RWPE1 (cell line): ENCODE measurements around the gene DNLZ.
A peak's percentile ranks its signal among the peaks of the same experiment; 100 is the strongest.

Experiments
- CTCF ChIA-PET: fragments of 350-600 bp; sonication (Branson Sonifier 250); formaldehyde crosslinking; extraction: SDS; loops from one replicate; lab custom pipeline; 2021; lab: Yijun Ruan, JAX
- POLR2A ChIA-PET: fragments of 400-600 bp; formaldehyde crosslinking; extraction: SDS; loops from one replicate; lab custom pipeline; 2020; ENCODE audit warnings: antibody characterized with exemption; ENCODE audit not compliant: low non-redundant PET; lab: Yijun Ruan, JAX
- DNase-seq: peaks from one replicate; pipeline ENCODE4 v3.0.0; 2012; ENCODE audit warnings: low spot score
- H3K27ac ChIP-seq: fragments of 450-650 bp; 2 replicates; pipeline ENCODE4 v1.5.1; 2017
- TF ChIP-seq, protein P1 (sequence below): fragments of 450-650 bp; conservative IDR thresholded peaks from 2 replicates; pipeline ENCODE4 v1.5.1; 2017; ENCODE audit warnings: low read depth, mild to moderate bottlenecking

Gene DNLZ

DNA sequence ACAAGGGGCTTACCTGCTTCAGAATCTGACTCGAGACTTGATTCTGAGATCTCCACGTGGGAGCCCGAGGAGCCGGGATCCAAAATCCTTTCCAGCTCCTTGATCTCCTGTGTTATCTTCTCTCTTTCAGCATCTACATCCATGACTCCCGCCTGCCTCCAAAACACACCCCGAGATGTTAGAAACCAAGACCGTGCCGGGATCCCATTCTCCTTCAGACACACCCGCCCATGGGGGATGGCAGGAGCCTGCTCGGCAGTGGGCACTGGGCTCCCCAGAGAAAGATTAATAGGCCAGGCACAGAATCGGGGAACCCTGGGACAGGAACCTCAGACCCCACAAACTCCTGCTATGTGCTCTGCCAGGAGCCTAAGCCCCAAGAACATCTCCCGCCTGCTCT, 34.7 kb upstream of the DNLZ start:
- peak overlapping the region; percentile 79 for H3K27ac ChIP-seq
- TF ChIP-seq, protein P1, sequence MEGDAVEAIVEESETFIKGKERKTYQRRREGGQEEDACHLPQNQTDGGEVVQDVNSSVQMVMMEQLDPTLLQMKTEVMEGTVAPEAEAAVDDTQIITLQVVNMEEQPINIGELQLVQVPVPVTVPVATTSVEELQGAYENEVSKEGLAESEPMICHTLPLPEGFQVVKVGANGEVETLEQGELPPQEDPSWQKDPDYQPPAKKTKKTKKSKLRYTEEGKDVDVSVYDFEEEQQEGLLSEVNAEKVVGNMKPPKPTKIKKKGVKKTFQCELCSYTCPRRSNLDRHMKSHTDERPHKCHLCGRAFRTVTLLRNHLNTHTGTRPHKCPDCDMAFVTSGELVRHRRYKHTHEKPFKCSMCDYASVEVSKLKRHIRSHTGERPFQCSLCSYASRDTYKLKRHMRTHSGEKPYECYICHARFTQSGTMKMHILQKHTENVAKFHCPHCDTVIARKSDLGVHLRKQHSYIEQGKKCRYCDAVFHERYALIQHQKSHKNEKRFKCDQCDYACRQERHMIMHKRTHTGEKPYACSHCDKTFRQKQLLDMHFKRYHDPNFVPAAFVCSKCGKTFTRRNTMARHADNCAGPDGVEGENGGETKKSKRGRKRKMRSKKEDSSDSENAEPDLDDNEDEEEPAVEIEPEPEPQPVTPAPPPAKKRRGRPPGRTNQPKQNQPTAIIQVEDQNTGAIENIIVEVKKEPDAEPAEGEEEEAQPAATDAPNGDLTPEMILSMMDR = no peak
- DNase-seq = no peak
- ChIA-PET POLR2A (no interaction called here), CTCF (interaction anchor here (0.5 to 0.7 kb wide), 2 partner anchors 11 to 24 kb away, joined by 3 read pairs; no protein-coding TSS in a partner anchor)

DNA sequence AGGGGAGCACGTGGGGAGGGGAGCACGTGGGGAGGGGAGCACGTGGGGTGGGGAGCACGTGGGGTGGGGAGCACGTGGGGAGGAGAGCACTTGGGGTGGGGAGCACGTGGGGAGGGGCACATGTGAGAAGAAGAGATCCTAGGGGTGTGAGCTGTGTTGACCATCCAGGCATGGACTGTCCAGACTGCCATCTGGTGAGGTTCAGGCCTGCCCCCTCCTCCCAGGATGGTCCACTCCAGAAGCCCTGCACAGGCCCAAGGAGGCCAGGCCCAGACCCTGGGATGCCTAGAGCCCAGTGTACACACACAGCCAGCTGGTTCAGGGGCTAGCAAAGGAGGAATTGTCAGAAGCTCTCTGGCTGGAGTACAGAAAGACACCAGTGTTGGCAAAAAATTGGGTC, 34.1 kb upstream of the DNLZ start:
- DNase-seq = no peak
- POLR2A ChIA-PET = no interaction called here
- H3K27ac ChIP-seq = peak overlapping the region; percentile 79
- CTCF ChIA-PET = interaction anchor here (0.7 to 1.0 kb wide), 3 partner anchors 10 to 34 kb away, joined by 3 read pairs; partner anchors contain the start of gene DNLZ
- TF ChIP-seq, protein P1 = no peak

DNA sequence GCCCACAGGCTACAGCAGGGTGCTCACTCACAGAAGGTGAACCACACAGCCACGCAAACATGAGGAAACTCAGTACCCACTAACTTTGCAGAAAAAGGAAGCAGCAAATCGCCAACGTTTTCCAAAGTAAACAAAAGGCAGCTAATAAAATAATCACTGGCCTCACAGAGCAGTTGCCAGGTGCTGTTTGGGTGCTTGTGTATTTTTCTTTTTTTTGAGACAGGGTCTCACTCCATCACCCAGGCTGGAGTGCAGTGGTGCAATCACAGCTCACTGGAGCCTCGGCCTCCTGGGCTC, 32.6 kb upstream of the DNLZ start:
- CTCF ChIA-PET = interaction anchor here (1.2 kb wide), 2 partner anchors 32 to 84 kb away, joined by 4 read pairs; partner anchors contain the start of gene DNLZ
- H3K27ac ChIP-seq = peak overlapping the region; percentile 2; the same call in 1 of the 2 replicates
- POLR2A ChIA-PET = no interaction called here

DNA sequence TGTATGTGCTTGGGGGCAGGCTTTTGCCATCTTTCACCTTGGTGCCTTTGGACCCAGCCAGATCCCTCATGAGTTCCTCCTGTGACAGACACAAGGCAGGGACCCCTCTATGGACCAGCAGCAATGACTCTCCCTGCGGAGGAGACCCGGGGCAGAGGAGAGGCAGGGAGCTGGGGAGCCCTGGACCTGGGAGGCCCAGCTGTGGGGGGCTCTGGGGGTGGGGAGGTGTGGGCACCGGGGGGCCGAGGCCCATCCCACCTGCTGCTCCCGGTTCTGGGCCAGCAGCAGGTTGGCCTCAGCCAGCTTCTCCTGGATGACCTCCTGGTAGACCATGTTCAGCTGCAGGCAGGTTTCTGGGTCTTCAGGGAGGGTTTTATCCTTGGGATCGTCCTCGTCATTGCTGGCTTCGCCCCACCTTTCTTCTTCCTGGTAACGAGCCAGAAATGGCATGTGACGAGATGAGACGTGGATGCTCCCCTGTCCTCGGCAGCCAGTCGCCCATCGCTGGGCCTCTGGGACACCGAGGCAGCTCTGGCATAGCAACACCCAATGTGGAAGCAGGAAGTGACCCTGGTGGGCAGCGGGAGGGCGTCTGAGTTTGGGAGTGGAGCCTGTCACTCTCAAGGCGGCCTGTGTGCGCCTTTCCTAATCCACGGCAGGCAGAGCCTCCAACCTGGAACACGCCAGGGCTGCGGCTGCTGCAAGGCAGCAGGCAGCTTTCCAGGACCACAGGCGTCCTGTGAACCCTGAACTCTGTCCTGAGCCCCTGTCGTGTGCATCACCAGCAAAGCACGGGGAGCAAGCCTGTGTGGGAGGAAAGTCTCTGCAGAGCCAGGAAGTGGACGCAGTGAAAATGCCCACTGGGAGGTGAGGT, 32.0 kb upstream of the DNLZ start:
- TF ChIP-seq, protein P1 = no peak
- no peak for DNase-seq
- CTCF ChIA-PET = interaction anchor here (1.2 kb wide), 2 partner anchors 32 to 83 kb away, joined by 4 read pairs; partner anchors contain the start of gene DNLZ
- POLR2A ChIA-PET = no interaction called here
- peak overlapping the region; percentile 2; the same call in 1 of the 2 replicates for H3K27ac ChIP-seq

More for the DNA sequence above, 32.6 kb upstream of the DNLZ start:
- no peak for DNase-seq
- TF ChIP-seq, protein P1 = no peak

DNA sequence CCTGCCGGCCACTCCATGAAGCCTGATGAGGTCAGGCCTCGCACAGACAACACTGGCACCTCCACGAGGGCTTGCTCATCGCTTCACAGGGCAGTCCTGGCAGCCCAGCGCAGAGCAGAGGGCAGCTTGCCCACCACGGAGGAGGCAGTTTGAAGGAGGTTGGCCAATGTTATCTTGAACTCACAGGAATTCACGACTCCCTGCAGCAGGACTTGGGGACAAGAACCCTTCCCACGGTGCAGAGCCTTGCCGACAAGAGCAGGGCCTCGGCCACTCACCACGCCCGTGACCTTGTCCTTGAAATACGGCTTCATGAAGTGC, 31.4 kb upstream of the DNLZ start:
- ChIA-PET POLR2A (no interaction called here), CTCF (interaction anchor here (1.2 kb wide), 1 partner anchor 31 kb away, joined by 4 read pairs; the partner anchor contains the start of gene DNLZ)
- peak overlapping the region; percentile 2; the same call in 1 of the 2 replicates for H3K27ac ChIP-seq
- TF ChIP-seq, protein P1 = no peak
- DNase-seq = no peak

DNA sequence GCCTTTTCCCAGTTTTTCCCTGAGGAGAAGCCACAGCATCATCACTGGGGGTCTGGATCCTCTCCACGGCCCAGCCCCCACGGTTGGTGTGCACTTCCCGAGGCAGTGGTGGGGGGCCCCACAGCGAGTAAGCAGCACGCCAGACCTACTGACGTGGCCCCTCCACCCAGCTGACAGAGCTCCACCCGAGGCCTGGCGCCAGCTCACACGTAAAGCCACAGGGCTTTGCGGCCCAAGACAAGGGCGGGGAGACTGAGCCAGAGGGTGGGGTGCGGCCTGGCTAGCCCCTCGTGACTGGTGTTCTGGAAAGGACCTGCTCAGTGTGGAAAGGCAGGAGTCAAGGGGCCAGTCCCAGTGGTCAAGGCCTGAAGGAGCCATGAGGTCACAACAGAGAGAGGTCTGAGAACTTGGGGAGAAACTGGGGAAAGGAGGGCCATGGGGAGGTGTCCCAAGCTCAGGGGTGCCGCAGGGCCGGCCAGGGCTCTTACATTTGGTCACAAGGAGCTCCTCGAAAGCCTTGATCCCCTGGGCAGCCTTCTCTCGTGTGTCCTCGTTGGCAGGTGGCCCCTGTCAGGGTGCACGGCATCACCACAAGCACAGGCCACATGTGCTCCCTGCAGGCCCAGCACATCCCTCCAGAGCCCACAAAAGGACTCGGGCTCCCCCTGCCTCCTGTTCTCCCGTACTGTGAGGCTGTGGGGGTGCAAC, 30.9 kb upstream of the DNLZ start:
- POLR2A ChIA-PET = interaction anchor here (0.9 kb wide), 1 partner anchor 12 kb away, joined by 3 read pairs; no protein-coding TSS in a partner anchor
- no peak overlapping the region for H3K27ac ChIP-seq
- CTCF ChIA-PET = interaction anchor here (0.7 kb wide), 1 partner anchor 10 kb away, joined by 3 read pairs; no protein-coding TSS in a partner anchor
- no peak for DNase-seq
- TF ChIP-seq, protein P1 = no peak
